HepG2 (cell line): ENCODE measurements around the gene UTS2R. TPM values are rescaled to one million over a fixed set of nuclear protein-coding genes. Genes with fewer than 3 reads are reported as not detected.

ENCODE experiments used
- ATAC-seq: fragments of 200-7000 bp; cut with Tn5 transposase; 3 replicates; pipeline ENCODE4 v1.9.1; 2020; ENCODE audit warnings: mild to moderate bottlenecking, moderate library complexity
- BruUV-seq: library from RNA; stranded (reverse); fragments of 400-500 nt; replicated peaks from 2 replicates; lab custom pipeline; 2021; lab: Mats Ljungman, UMichigan
- CTCF ChIA-PET: fragments of 300-600 bp; formaldehyde crosslinking; extraction: SDS; loops from one replicate; lab custom pipeline; 2021; ENCODE audit warnings: low total read pairs, inconsistent platforms, low intra/inter-chr PET ratio; lab: Yijun Ruan, JAX
- POLR2A ChIA-PET: fragments of 350-600 bp; sonication (Branson Sonifier 250); formaldehyde crosslinking; loops from one replicate; lab custom pipeline; 2020; ENCODE audit warnings: antibody characterized with exemption, inconsistent platforms; lab: Yijun Ruan, JAX
- DNase-seq: peaks from one replicate; pipeline ENCODE4 v3.0.0-alpha.2; 2015; ENCODE audit warnings: low spot score
- FAIRE-seq: peaks from 3 replicates; lab custom pipeline; 2011; peaks lifted over from hg19 to GRCh38; lab: Jason Lieb, UNC
- H2AFZ ChIP-seq: one replicate; pipeline ENCODE4 v1.6.1; 2011; ENCODE audit warnings: low read length, inconsistent platforms
- H3K27ac ChIP-seq: fragments of 300-600 bp; 3 replicates; pipeline ENCODE4 v1.8.0; 2011; ENCODE audit warnings: mixed run types, mild to moderate bottlenecking, mixed read lengths, low read length, inconsistent platforms; ENCODE audit not compliant: insufficient read depth; ENCODE audit errors: extremely low read length
- H3K27me3 ChIP-seq, 2 experiments: fragments of 200-600 bp in 1 of 2; 2 replicates in 1 of 2; 3 replicates in 1 of 2; pipeline versions ENCODE4 v1.6.0 to v1.8.0; 2011; ENCODE audit warnings: low read length in 2 of 2, mild to moderate bottlenecking in 2 of 2, moderate library complexity in 2 of 2, inconsistent platforms in 1 of 2; ENCODE audit not compliant: insufficient read depth in 2 of 2, control insufficient read depth in 1 of 2
- H3K36me3 ChIP-seq, 2 experiments: fragments of 200-600 bp in 1 of 2; replicated peaks in 1 of 2; 2 replicates in 1 of 2; 3 replicates in 1 of 2; pipeline versions ENCODE4 v1.5.1 to v1.8.0; 2011; ENCODE audit warnings: low read length in 2 of 2, inconsistent platforms in 1 of 2; ENCODE audit not compliant: insufficient read depth in 2 of 2, control insufficient read depth in 1 of 2
- H3K4me1 ChIP-seq: 2 replicates; pipeline ENCODE4 v1.5.1; 2012; ENCODE audit warnings: low read length, inconsistent platforms; ENCODE audit not compliant: insufficient read depth
- H3K4me2 ChIP-seq: 2 replicates; pipeline ENCODE4 v1.6.0; 2011; ENCODE audit warnings: low read depth, low read length, inconsistent platforms
- H3K4me3 ChIP-seq, 3 experiments: fragments of 200-600 bp in 1 of 3; sonication (generic), shearing (Covaris generic) in 1 of 3; replicated peaks in 1 of 3; 2 replicates each; pipeline ENCODE4 v1.5.1; 2011 to 2016; ENCODE audit warnings: low read length in 3 of 3, inconsistent platforms in 2 of 3, low read depth in 2 of 3, mild to moderate bottlenecking in 2 of 3, control low read depth in 1 of 3, mixed read lengths in 1 of 3; ENCODE audit not compliant: insufficient read depth in 1 of 3
- H3K79me2 ChIP-seq: one replicate; pipeline ENCODE4 v1.6.1; 2011; ENCODE audit warnings: low read length, inconsistent platforms; ENCODE audit not compliant: insufficient read depth
- H3K9ac ChIP-seq: 2 replicates; pipeline ENCODE4 v1.6.0; 2011; ENCODE audit warnings: mild to moderate bottlenecking, low read depth, low read length, inconsistent platforms; ENCODE audit not compliant: insufficient read depth
- H3K9me3 ChIP-seq: 2 replicates; pipeline ENCODE4 v1.5.1; 2012; ENCODE audit warnings: mild to moderate bottlenecking, low read length
- H4K20me1 ChIP-seq: 2 replicates; pipeline ENCODE4 v1.6.0; 2011; ENCODE audit warnings: inconsistent platforms, mild to moderate bottlenecking, low read length, moderate library complexity; ENCODE audit not compliant: insufficient read depth
- ATF3 ChIP-seq: sonication (generic); formaldehyde crosslinking; IDR thresholded peaks from 2 replicates; pipeline ENCODE4 v1.4.0; 2020; ENCODE audit warnings: missing genetic modification reagents
- BHLHE40 ChIP-seq: IDR thresholded peaks from 2 replicates; pipeline ENCODE4 v1.6.1; 2011; ENCODE audit warnings: low read length, improper control_type of control experiment
- CBX2 ChIP-seq, 2 experiments: fragments of 200-600 bp in 1 of 2; sonication (generic); formaldehyde crosslinking in 1 of 2; IDR thresholded peaks; 2 replicates each; pipeline versions ENCODE4 v1.7.0 to v1.8.1; 2018 to 2022; ENCODE audit warnings: low read depth in 2 of 2, low read length in 1 of 2, mild to moderate bottlenecking in 1 of 2, missing genetic modification reagents in 1 of 2
- FOXK1 ChIP-seq: sonication (generic); formaldehyde crosslinking; IDR thresholded peaks from 2 replicates; pipeline ENCODE4 v1.4.0; 2020; ENCODE audit warnings: low read depth, missing genetic modification reagents, borderline replicate concordance
- MIER2 ChIP-seq: IDR thresholded peaks from 2 replicates; pipeline ENCODE4 v1.6.1; 2016; ENCODE audit warnings: missing biosample characterization, missing genetic modification reagents
- NONO ChIP-seq, 2 experiments: fragments of 450-650 bp in 1 of 2; sonication (generic) in 1 of 2; formaldehyde crosslinking in 1 of 2; IDR thresholded peaks in 1 of 2; conservative IDR thresholded peaks in 1 of 2; 2 replicates each; pipeline versions ENCODE4 v1.6.1 to v1.8.0; 2017 to 2022; ENCODE audit warnings: mild to moderate bottlenecking in 1 of 2, missing genetic modification reagents in 1 of 2, moderate library complexity in 1 of 2
- NR2C2 ChIP-seq: sonication (generic); formaldehyde crosslinking; IDR thresholded peaks from 2 replicates; pipeline ENCODE4 v1.4.0; 2020; ENCODE audit warnings: missing genetic modification reagents, mild to moderate bottlenecking, moderate library complexity, borderline replicate concordance
- PAX8 ChIP-seq: sonication (generic); formaldehyde crosslinking; IDR thresholded peaks from 2 replicates; pipeline ENCODE4 v1.8.0; 2022; ENCODE audit warnings: mild to moderate bottlenecking, missing genetic modification reagents, borderline replicate concordance
- PBX2 ChIP-seq: IDR thresholded peaks from 2 replicates; pipeline ENCODE4 v1.6.1; 2016; ENCODE audit warnings: control low read depth
- RORA ChIP-seq: sonication (generic); formaldehyde crosslinking; IDR thresholded peaks from 2 replicates; pipeline ENCODE4 v1.5.0; 2020; ENCODE audit warnings: mild to moderate bottlenecking, missing genetic modification reagents, moderate library complexity
- RXRB ChIP-seq: IDR thresholded peaks from 2 replicates; pipeline ENCODE4 v1.6.1; 2016; ENCODE audit warnings: borderline replicate concordance, missing genetic modification reagents, missing compliant biosample characterization
- SAP130 ChIP-seq: IDR thresholded peaks from 2 replicates; pipeline ENCODE4 v1.6.1; 2016; ENCODE audit warnings: low read depth
- TGIF2 ChIP-seq: IDR thresholded peaks from 2 replicates; pipeline ENCODE4 v1.6.1; 2016; ENCODE audit warnings: control low read depth, missing compliant biosample characterization
- YEATS4 ChIP-seq: sonication (generic); formaldehyde crosslinking; IDR thresholded peaks from 2 replicates; pipeline ENCODE4 v1.4.0; 2020; ENCODE audit warnings: missing genetic modification reagents, borderline replicate concordance
- ZNF326 ChIP-seq: sonication (generic); formaldehyde crosslinking; IDR thresholded peaks from 2 replicates; pipeline ENCODE4 v1.4.0; 2020; ENCODE audit warnings: missing genetic modification reagents, borderline replicate concordance
- ZNF773 ChIP-seq: sonication (generic); formaldehyde crosslinking; IDR thresholded peaks from 2 replicates; pipeline ENCODE4 v1.4.0; 2020; ENCODE audit warnings: missing genetic modification reagents, borderline replicate concordance
- ZNF790 ChIP-seq: sonication (generic); formaldehyde crosslinking; IDR thresholded peaks from 2 replicates; pipeline ENCODE4 v1.8.0; 2022; ENCODE audit warnings: missing genetic modification reagents, mild to moderate bottlenecking, borderline replicate concordance
- ZNF883 ChIP-seq: sonication (generic); formaldehyde crosslinking; IDR thresholded peaks from 2 replicates; pipeline ENCODE4 v1.5.1; 2020; ENCODE audit warnings: mild to moderate bottlenecking, missing genetic modification reagents; ENCODE audit errors: not compliant biosample characterization
- ZSCAN9 ChIP-seq: IDR thresholded peaks from 2 replicates; pipeline ENCODE4 v1.6.1; 2016; ENCODE audit warnings: borderline replicate concordance
- WGBS: methylation state at CpG from one replicate; pipeline ENCODE4 v1.1.6; 2017; ENCODE audit warnings: low lambda C conversion rate; 5-methylcytosine and 5-hydroxymethylcytosine counted together
- in situ Hi-C: cut with HindIII; loops from 2 replicates; pipeline ENCODE4 v1.10.0; 2017; ENCODE audit warnings: low pct_unique_long_range_greater_than_20kb; ENCODE audit not compliant: extremely low pct_ligation_motif_present
- intact Hi-C: fragments of 100-400 bp; cut with micrococcal nuclease; formaldehyde crosslinking; loops from one replicate; pipeline ENCODE4 v1.10.0; 2022; ENCODE audit not compliant: unreplicated experiment
- polyA plus RNA-seq, 8 experiments: library from polyadenylated mRNA; depleted of rRNA in 3 of 8; stranded (reverse) in 7 of 8; unstranded in 1 of 8; fragments of >200 nt; fragmentation: Illumina TruSeq in 4 of 8; extraction: Trizol in 4 of 8; gene quantifications; 2 replicates each; pipeline versions ENCODE4 v1.2.1 to v1.2.3, GENCODE V29; 2011 to 2016; ENCODE audit warnings: low read depth in 4 of 8, missing spikeins in 1 of 8, mixed read lengths in 1 of 8; ENCODE audit not compliant: insufficient read depth in 1 of 8
- total RNA-seq, 5 experiments: library from RNA; depleted of rRNA; stranded (reverse); fragments of >200 nt; fragmentation: Illumina TruSeq; extraction: Trizol; gene quantifications; 2 replicates each; pipeline ENCODE4 v1.2.3, GENCODE V29; 2016; ENCODE audit warnings: low read depth in 1 of 5

Gene UTS2R
- total and polyA plus RNA-seq, 2 of the 13 experiments (the other 11 are each of a cell fraction or from before 2014, with no cell fraction given): 0.13 to 0.15 TPM

- H3K9ac ChIP-seq: no peak overlapping the region
- no TSS peak for BruUV-seq
- no peak overlapping the region for H3K27ac ChIP-seq
- intact Hi-C loops: loop anchor here (2.0 to 5.0 kb wide), 2 partner anchors 33 to 34 kb away; partner anchors contain the start of genes HEXD and OGFOD3
- peaks cover 8 to 40% of the 10 kb centered on the region in 2 experiments; a peak in 3 of 5 replicates for H3K27me3 ChIP-seq
- in situ Hi-C loops: loop anchor here (5.0 kb wide), 1 partner anchor 33 kb away; no protein-coding TSS in a partner anchor
- WGBS: 10% methylated on average over 23 of the region's 26 CpGs
- peak; percentile 76 for ATAC-seq
- H3K4me1 ChIP-seq: peaks cover 49% of the 10 kb centered on the region
- no peaks in the 10 kb centered on the region for H3K36me3 ChIP-seq
- peak; percentile 74 for DNase-seq
- POLR2A ChIA-PET: interaction anchor here (0.9 to 2.3 kb wide), 9 partner anchors 9 to 38 kb away, joined by 3 to 13 read pairs (median 7); no protein-coding TSS in a partner anchor
- H3K79me2 ChIP-seq: no peaks in the 10 kb centered on the region
- H4K20me1 ChIP-seq: no peaks in the 10 kb centered on the region
- H2AFZ ChIP-seq: no peak overlapping the region
- CTCF ChIA-PET: no interaction called here
- H3K4me2 ChIP-seq: peak overlapping the region; percentile 58
- FAIRE-seq: peak; percentile 66
- no peaks in the 10 kb centered on the region for H3K9me3 ChIP-seq
- peak overlapping the region in 1 of 3 experiments; percentile 41; a peak in 1 of 6 replicates for H3K4me3 ChIP-seq
- TF ChIP-seq PAX8 (CRISPR knock-in tag) (0 out of 2 replicates have a peak, but pooled peaks have one; percentile 39), RORA (no peak), YEATS4 (CRISPR knock-in tag) (peak; percentile 51), ZSCAN9 (CRISPR knock-in tag) (peak; percentile 23; the same call in 1 of the 2 replicates), NR2C2 (CRISPR knock-in tag) (peak; percentile 51; the same call in 1 of the 2 replicates), ZNF326 (CRISPR knock-in tag) (no peak; the same call in 1 of the 2 replicates), FOXK1 (0 out of 2 replicates have a peak, but pooled peaks have one; percentile 19), ZNF773 (CRISPR knock-in tag) (peak; percentile 46; the same call in 1 of the 2 replicates), MIER2 (CRISPR knock-in tag) (peak; percentile 50; the same call in 1 of the 2 replicates), ATF3 (CRISPR knock-in tag) (no peak; the same call in 1 of the 2 replicates), PBX2 (CRISPR knock-in tag) (no peak), BHLHE40 (no peak), CBX2 (IDR thresholded peaks at IDR 0.05; ENCODE audit: low read depth, low read length) (no peak), CBX2 (CRISPR knock-in tag; IDR thresholded peaks at IDR 0.05; ENCODE audit: low read depth) (peak; percentile 85; the same call in 1 of the 2 replicates), ZNF790 (CRISPR knock-in tag) (no peak), ZNF883 (CRISPR knock-in tag) (no peak), SAP130 (CRISPR knock-in tag) (peak; percentile 93), TGIF2 (CRISPR knock-in tag) (no peak), RXRB (CRISPR knock-in tag) (peak; percentile 98), NONO (IDR thresholded peaks at IDR 0.05) (no peak), NONO (CRISPR knock-in tag; conservative IDR thresholded peaks at IDR 0.05) (peak; percentile 77; the same call in 1 of the 2 replicates)
These were observed 13.3 kb downstream of the UTS2R start for GRCh38 chr17:82384730-82385481.
